HK-2 (cell line): ENCODE measurements around the gene TMEM144.
"Not testable (repeated sequence)": the region's sequence is repeated elsewhere in the genome, so short reads cannot be mapped to it uniquely, and the experiment has no call there.

Source experiments
- DNase-seq: peaks from one replicate; pipeline ENCODE4 v3.0.0-alpha.2; 2018; ENCODE audit not compliant: unreplicated experiment

Gene TMEM144

DNA sequence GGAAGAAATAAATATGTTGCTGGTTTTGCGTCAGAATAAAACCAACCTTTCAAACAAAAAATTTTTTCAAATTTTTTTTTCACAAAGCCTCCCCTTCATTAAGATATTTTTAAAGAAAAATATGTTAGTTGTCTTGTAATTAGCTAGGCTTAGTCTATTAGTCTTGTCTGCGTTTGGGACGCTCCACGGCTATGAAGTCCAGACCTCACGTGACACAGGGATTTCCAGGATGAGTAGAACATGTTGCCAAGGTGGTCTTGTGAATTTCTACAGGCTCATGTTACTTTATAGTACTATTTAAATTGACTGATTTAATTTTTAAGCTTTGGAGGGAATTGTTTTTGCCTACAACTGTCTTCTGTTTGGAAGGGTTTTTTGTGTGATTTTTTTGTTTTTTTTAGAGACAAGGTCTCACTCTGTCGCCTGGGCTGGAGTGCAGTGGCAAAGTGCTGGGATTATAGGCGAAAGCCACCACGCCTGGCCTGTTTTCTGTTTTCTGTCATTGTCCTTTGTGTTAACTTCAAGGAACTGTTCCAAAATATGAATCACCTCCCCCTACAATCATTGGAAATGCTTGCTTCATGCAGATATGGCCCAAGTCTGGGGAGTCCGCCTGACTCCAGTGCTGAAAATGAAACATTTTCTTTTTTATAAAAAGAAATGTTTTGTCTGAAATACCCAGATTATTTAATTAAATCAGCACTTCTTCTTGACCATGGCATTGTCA, 26.2 kb downstream of the TMEM144 start:
- DNase-seq: no peak

DNA sequence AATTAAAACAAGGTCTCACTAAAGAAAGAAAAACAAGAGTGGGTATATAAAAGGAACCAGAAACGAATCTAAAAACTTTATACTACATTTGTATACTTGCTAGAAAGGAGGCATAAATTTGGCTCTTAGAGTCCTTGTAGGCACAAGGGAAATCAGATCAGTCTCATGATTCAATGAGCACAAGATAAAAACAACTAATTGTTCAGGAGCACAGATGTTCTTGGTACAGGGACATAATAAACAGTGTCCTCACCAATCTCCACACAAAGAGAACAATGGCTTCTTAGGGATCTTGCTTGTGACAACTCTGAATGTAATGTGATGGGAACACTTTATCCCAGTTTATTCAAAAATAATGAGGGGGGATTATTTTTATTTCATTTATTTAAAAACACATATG, 28.3 kb downstream of the TMEM144 start:
- no peak for DNase-seq

DNA sequence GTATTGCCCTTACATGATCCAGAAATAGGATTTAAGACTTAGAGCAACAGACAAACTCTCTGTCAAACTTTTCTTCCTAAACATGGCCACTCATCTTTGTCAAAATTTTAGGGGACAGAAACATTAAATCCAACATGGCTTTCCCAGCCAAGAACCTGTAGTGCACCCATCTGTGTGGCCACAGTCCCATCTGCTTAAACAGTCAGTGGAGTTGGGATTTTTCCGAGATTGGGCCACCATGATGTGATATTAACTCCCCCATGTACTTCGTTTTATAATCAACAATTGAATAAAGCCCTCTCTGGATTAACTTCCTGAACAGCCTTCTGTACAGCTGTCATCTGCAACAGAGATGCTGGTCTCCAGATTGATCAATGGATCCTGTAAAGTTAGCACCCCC, 28.9 kb downstream of the TMEM144 start:
- DNase-seq: no peak

DNA sequence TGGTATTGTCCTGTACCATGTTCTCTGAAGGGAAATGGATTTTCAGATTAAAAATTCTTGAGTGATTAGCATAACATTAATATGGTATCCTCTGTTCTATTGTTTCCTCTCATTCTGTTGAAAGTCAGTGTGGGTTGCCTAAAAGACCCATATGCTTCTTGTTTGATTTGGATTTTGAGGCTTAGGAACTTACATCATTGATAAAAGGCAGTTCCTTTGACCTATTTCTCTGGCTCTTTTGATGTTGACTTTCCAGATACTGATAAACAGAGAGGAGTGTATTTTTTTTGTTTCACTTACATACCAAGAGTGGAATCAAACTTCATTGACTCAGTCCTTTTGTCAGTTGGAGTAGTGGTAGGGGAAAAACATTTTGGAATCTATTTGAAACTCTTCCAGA, 32.8 kb downstream of the TMEM144 start:
- no peak for DNase-seq

DNA sequence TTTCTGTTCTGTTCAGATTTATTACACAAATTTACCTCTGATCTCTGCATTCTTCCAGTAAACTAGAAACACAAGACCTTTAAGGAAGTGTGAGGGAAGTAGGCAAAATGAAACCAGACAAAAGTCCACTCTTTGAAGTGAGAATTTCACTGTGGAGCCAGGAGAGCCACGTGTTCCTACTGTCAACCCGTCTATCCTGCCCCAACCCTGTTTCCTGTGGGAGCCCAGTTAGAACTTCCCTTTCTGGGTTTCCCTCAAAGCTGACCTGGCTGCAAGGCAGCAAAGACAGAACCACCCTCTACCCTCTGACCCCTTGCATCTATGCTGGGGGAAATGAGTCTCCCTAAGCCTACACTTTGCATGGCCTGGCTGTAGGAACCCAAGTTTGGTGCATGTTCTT, 40.0 kb downstream of the TMEM144 start:
- no peak for DNase-seq

DNA sequence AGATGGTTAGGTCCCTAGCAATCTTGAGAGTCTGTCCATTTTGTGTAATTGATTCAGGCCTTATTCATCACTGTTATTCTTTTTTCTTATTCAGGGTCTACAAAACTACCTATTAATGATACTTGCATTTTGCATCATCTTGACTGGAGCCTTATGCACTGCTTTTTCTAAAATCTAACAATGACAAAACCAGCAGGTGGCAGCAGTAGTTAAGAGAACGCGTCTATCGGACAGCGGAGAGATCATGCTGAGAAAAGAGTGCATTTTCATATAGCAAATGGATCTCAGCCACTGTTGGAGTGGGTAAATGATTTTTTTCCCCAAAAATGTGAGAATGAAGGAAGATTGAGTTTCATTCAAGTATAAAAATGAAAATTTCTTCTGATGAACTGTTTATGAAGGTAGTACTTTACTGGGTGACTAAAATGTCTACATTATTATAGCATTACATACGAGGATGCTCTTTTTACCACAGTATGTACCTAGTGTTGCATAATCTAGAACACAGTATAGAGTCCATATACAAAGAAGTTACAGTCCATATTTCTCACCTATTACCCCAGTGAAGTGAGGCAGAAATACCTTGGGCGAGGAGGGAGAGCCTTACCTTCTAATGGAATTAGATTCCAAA, 43.2 kb downstream of the TMEM144 start:
- peak; percentile 4 for DNase-seq

DNA sequence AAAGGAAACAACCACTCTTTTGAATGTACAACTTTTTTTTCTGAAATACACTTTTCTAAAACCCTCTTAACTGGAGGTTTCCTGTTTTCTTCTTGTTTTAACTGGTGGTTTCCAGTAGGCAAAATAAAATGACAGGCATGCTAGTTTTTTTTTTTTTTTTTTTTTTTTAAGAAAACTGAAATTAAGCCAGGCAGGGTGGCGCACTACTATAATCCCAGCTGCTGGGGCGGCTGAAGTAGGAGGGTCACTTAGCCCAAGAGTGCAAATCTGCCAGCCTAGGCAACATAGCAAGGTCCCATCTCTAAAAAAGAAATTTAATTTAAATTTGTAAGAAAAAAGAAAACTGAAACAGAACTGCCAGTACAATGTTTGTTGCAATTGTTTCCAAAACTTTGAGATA, 44.0 kb downstream of the TMEM144 start:
- DNase-seq: no peak

DNA sequence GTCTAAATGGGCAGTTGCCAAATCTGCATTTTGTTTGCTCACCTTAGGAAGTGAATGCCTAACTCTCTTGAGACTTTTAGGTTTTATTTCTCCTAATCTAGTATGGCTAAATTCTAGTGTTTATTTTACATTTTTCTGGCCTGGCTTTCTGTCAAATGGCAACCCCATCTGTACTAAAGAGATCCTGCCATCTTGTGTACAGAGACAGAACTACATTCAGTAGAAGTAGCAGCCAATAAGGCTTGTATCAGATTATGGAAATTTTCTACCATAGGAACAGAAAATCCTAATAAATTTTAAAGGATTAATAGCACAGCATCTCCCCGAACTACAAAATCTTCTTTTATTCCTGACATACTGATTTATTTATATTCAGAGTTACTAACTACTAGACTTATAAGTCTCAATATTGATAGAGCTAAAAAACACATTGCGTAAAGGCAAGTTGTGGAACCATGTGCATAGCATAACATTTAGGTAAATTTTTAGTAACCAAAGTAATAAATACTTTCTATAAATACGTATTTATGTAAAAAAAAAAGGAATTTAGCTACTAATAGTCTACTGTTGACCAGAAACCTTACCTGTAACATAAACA, 45.5 kb downstream of the TMEM144 start:
- DNase-seq: no peak

DNA sequence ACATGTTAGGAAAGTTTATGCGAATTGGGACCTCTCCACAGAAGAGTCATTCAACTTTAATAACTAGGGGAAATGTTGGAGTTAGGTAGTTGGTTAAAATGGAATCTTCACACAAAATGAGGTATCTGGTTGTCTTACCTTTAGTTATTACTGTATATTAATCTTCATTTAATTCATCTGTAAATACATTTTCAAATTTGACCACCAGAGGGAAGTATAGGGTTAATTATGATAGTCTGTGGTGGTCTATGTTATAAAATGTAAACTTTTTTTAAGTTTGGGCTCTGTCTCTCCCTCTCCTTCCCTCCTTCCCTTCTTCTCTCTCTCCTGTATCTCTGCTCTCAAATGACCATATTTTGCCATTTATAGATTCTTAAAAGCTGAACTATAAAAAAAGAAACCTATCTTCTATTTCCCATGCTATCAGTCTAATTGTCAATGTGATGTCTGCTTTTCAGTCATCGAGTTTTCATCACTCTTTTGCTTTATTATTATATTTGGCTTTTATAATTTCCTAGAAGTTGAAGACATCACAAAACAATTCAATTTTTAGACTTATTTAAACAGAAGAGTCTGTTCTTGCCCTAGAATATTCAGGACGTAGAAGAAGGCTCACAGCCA, 49.8 kb downstream of the TMEM144 start:
- no peak for DNase-seq

DNA sequence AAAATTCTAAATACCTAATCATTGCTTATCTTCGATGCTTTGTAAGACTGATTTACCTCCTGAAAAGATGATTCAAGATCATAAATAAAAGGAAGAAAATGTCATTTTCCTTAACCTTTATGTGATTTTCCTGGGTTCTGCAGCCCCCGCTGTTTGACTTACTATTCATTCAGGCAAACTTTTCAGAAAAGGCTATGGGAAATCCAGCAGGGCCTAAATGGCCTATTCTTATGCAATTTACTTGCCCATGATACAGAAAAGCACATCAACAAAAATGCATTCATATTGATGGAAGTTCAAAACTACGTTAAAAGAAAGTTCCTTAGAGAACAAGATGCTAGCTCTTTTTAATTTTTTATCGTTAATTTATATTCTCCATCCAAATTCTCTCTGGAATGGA, 51.2 kb downstream of the TMEM144 start:
- DNase-seq: no peak

DNA sequence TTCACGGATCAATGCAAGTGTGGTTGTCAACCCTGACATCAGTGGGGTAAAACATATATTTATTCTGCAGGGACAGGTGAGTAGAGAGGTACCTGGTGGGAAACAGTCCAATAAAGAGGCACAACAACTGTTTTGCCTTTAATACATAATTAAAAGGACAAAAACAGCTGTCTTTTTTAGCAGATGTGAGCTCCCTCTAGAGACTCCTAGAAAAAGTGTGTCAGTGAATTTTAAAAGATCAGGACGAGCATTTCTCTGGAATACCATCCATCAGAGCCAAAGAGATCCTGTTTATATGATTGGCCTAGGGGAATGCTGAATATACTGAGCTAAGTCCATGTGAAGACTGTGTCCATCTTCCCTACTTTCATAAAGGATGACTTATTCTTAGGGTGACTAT, 58.3 kb downstream of the TMEM144 start:
- DNase-seq: no peak

DNA sequence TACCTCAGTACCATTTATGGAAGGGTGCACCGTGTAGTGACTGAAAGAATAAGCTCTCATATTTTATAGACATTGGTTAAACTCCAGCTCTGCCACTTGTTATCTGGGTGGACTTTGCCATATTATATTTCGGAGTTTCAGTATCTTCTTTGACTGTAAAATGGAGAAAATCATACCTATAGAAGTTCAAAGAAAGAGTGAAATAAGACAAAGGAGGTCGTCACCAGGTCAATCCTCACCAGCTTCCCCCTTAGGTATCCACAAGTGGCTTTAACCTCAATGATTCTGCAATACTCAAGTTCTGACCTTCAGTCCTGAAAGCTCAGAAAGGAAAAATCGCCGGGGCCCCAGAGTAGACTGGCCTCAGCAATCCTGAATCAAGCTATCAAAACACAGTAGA, 64.3 kb downstream of the TMEM144 start:
- no peak for DNase-seq

DNA sequence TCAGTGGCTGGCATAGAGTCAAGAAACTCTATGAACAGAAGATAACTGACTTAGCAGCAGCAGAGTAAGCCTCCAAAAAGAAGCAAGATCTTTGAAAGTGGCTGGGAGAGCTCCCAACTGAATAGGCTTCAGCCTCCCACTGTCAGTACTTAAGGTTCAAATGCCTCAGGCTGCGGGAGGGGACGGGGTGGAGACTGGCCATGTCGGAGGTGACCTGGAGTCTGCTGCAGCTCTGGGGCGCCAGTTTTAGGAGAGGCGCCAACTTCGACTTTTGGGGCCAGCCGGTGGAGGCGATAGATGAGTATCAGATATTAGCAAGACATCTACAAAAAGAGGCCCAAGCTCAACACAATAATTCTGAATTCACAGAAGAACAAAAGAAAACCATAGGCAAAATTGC, 67.3 kb downstream of the TMEM144 start:
- no peak for DNase-seq

DNA sequence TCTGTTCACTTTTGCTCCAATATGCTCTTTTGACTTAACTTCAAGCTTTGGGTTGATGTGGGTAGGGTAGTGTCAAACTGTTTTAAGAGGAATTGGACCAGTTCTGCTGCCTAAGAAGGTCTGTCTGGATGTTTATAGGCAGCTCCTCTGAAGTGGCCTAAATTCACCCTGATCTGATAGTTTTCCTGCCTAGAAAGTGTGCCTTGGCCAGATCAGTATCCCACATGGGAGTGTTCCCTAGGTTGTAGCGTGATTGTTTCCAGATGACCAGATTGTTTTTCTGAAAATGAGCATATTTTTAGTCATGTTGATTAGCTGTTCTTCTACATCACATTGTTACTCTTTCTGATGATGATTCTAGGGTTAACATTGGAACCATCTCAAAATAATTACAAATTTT, 68.8 kb downstream of the TMEM144 start:
- not testable (repeated sequence) for DNase-seq

DNA sequence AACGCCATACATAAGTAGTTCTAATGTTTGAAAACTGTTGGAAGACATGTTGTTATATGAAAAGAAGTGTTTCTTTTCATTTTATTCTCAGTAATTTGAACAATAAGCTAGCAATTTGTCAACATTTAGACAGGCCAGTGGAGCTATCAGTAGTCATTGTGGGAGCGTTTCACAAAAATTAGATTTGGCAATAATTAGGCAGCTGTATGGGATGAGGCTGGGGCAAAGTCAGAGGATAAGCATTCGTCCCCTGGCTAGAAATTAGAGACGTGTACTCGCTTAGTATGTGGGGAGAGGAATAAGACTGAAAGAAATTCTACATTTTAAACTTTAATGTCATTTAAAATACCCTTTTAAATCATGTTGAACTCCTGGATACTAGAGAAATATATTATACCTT, 70.6 kb downstream of the TMEM144 start:
- DNase-seq: no peak

DNA sequence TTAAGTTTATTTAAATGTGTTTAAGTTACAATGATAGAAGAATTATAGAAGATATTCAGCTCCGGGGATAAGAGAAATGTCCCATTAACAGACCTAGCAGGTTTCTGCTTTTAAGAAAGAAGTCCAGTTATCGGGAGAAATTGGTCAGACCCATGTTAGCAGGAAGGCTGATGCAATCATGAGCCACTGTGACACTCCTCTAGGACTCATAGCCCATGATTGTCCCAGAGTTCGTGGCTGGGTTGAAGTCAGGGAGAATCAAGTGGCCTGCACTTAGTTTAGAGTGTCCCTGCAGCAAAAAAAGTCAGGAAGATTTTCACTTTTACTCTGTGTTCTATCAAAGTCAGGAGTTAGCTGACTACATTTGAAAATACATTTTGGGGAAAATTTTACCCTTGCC, 72.0 kb downstream of the TMEM144 start:
- DNase-seq: no peak

DNA sequence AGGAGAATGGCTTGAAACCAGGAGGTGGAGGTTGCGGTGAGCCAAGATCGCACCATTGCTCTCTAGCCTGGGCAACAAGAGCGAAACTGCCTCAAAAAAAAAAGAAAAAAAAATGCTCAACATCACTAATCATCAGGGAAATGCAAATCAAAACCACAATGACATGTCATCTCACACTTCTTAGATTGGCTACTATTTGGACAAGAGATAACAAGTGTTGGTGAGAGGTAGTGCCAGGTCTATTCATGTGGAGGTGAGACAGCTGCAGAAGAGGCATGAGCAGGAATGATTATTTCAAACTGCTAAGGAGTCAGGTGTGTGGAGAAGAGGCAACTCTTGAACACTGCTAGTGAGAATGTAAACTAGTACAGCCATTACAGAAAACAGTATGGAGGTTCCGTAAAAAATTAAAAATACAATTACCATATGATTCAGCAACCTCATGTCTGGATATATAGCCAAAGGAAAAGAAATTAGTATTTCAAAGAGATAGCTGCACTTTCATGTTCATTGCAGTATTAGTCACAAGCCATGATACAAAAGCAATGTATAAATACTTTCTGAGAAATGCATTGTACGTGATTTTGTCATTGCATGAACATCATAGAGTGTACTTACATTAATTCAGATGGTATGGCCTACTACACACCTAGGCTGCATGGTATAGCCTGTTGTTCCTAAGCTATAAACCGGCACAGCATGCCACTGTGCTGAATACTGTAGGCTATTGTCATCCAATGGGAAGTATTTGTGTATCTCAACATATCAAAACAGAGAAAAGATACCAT, 75.3 kb downstream of the TMEM144 start:
- DNase-seq: no peak

DNA sequence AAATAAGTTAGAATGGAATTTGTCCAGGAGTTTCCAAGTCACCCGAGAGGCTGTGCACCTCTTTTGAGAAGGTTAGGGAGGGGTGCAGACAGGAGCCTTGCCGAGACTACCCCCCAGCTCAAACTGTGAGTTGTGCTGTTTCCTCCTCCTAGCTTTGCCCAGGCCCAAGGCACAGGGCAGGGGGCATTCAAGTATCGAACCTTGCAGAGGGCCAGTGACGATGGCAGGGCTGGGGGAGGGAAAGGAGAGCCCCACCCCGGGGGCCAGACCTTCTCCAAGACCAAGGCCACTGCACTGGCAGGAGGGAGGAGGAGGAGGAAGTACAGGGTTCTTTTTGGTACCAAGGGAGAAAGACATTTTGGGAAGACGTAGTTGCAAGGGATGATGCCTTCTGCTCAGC, 80.6 kb downstream of the TMEM144 start:
- DNase-seq: no peak

DNA sequence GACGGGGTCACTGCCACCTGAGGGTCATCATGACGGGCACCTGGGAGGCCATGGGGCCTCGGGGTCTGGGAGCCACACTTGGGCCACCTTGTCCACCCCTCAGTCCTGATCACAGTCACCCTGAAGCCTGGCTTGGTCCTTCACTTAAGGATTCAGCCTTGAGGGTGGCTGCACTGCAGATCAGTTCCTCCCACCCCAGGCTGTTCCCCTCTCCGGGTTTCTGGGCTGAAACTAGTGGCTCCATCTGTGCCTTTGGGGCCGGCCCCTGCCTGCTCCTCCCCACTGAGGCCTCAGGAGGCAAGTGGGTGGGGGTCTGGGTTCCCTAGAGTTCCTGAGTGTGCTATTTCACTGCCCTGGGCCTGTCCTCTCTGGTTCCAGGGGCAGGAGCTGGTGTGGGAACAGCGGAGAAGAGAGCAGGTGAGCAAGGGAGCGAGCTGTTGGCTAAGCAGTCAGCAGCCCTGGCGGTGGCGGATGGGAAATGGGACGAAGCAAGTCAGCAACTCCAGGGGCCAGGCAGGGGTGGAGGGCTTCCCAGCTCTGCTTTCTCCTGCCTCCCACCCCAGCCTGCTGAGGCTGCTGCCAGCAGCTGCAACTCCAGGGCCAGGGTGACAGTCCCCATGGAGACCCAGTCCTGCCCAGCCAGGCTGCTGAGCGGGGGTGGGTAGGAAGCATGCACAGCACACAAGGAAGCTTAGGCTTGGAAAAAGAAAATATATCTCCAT, 81.2 kb downstream of the TMEM144 start:
- no peak for DNase-seq

DNA sequence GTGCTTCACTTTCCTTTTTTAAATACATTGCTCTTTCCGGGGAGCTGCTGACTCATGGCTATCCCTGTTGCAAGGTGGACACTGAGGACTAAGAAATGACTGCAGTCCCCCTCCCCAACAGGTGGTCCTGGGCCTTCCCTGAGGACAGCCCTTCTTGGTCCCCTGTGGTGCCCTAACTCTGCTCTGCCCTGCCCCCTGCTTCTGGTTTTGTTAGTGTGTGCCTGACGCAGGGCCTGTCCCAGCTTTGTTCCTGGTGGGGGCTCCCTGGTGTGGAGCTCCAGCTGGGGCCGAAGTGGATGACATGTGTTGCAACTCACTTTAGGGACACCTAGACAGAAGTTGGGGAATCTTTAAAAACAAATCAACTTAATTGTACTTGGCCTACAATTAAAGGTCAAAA, 81.9 kb downstream of the TMEM144 start:
- no peak for DNase-seq

DNA sequence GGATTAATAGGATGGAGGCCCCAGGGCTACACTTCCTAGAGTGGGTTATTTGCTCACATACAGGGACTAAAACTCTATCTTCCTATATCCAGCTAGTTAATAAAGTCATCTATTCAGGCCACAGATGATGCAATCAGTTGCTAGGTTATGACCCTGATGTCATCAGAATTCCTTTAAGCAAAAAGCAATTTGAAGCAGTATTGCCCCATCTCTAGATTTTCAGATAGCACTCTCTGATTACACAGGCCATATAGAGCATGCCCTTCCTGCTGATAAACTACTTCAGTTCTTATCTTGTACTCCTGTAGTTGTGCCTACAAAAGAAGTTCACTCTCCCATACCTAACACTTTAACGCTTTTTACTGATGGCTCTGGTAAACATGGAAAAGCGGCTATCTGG, 84.8 kb downstream of the TMEM144 start:
- no peak for DNase-seq

DNA sequence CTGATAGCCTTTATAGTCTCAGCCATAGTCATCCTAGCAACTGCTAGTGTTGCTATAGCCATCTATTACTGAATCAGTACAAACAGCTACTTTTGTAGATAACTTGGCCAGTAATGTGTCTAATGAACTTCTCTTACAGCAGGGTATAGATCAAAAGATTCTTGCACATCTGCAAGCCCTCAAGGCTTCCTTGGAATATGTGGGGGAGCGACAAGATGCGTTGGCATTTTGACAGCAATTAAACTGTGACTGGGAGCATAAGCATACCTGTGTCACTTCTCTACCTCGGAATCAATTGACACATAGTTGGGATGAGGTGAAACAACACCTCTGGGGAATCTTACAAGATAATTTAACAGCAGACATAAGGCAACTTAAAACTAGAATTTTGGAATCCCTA, 87.6 kb downstream of the TMEM144 start:
- DNase-seq: no peak
